GM21526 (cell line): ENCODE data around the gene GRK3.

Source experiments
- ATAC-seq: cut with Tn5 transposase; IDR thresholded peaks from one replicate; pipeline ENCODE4 v1.9.1; 2021; ENCODE audit warnings: moderate library complexity; ENCODE audit not compliant: unreplicated experiment, low FRiP score

Gene GRK3

GRCh38 chr22:25655371-25655935, 91.0 kb downstream of the GRK3 start:
- ATAC-seq, result no peak

GRCh38 chr22:25656724-25657123, 92.2 kb downstream of the GRK3 start:
- peak; percentile 89 for ATAC-seq

DNA sequence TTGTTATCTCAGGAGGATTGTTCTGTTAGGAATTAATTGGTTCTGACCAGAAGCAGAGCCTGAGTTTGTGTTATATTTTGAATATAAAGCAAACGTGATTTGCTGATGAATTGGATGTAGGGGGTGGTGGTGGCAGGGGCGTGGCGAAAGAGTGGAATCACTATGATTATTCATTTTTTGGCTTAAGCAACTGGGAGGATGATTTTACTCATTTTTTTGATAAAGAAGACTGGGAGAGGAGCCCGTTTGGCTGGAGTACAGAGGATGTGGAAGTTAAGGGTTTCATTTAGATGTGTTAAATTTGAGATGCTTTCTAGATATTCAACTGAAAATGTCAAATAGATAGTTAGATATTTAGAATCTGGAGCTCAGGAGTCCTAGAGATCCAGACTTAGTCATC, 94.2 kb downstream of the GRK3 start:
- ATAC-seq, result no peak

GRCh38 chr22:25659413-25659812, 94.9 kb downstream of the GRK3 start:
- no peak for ATAC-seq

GRCh38 chr22:25660336-25660735, 95.9 kb downstream of the GRK3 start:
- no peak for ATAC-seq

GRCh38 chr22:25661073-25661472, 96.6 kb downstream of the GRK3 start:
- no peak for ATAC-seq

DNA sequence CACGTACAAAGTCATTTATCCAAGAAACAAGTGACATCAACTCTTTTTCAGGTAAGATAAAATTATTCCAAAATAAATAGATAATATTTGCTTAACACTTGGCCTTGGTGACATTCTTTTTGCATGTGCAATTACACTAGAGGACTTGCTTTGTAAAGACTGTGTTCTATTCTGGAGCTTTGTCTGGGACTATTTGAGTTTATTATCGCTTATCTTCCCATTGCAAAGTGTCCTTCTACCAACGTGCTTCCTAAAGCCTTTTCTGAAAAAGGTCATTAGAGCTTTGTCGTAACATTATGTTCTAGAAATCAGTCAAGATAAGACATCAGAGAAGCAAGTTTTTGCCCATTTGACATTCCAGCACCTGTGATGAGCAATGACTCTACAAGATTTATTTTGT, 99.2 kb downstream of the GRK3 start:
- ATAC-seq, result no peak

DNA sequence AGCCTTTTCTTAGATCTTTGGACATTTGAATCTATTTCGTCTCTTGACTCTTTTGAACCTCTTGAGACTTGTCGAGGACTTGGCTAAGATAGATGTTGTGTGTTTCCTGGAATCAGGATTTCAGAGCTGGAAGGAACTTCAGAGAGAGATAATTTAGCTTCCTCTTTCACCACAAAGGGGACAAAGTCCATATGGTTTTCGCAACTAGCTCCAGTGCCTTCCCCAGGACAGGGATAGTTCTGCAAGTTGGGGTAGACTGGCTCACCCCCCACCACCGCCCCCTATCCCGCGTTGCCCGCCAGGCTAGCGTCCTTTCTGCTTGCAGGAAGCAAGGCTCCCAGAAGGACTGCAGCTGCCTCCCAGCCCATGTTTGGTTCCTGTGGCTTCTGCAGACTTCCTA, 101.8 kb downstream of the GRK3 start:
- ATAC-seq, result no peak

DNA sequence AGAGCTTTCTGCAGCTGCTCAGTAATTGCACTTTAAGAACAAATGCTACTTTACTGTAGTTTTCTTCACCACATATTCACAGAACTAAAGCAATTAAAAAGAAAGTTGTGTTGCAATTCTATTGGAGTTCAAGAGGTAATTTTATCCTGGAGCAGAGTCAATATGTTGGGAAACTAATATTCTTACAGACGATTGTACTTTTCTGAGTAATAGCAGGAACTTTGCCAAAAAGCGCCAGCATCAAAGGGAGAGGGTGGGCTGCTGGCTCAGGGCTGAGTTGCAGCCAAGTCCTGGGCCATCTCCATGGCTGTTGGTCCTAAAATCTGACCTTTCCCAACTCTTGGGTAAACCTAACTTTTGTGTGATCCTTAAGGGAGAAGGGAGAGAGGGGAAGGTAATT, 104.0 kb downstream of the GRK3 start:
- ATAC-seq, result no peak

DNA sequence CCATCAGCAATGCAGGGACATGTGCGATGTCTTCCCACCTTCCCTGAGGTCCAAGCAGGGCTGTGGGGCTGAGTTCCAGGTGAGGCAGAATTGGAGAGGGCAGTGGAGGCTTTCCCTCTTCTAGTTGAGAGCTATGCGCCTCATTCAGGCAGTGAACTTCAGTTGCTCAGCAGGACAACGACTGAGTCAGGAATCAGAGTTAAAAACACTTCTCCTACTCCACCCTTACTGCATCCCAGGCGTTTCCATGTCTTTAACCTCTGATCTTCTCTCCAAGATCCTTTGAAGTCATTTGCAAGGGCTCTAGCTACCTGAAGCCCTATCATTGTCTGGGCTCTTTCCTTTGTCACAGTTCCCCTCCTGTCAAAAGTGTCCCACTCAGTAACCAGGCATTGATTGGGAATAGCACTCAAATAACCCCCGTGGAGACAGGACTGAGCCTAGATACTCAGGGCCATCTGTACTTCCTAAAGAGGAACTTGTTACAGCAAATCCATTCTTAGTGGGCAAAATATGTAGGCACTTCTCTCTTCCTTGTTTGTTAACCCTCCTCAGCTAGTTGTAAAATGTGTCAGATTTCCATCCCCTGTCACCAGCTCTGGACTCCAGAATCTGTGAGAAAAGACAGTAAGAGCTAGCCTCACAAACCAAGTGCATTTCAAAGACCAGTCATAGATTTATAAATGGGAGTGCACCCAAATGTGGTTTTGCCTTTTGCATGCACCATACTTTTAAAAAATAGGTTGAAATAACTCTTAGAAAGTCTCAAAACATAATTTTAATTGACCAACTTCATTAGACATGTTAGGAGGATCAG, 105.0 kb downstream of the GRK3 start:
- no peak for ATAC-seq

DNA sequence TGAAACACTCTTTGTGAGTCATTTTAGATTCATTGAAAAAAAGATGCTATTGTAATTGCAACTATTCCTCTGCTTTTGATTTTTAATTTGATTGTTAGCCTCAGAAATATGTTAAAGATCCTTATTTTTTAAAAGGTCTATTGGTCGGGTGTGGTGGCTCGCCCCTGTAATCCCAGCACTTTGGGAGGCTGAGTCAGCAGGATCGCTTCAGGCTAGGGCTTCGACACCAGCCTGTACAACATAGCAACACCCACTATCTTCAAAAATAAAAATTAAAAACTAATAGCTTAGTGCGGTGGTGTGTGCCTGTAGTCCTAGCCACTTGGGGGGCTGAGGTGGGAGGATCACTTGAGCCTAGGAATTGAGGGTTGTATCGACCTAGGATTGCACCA, 105.6 kb downstream of the GRK3 start:
- ATAC-seq, result no peak

DNA sequence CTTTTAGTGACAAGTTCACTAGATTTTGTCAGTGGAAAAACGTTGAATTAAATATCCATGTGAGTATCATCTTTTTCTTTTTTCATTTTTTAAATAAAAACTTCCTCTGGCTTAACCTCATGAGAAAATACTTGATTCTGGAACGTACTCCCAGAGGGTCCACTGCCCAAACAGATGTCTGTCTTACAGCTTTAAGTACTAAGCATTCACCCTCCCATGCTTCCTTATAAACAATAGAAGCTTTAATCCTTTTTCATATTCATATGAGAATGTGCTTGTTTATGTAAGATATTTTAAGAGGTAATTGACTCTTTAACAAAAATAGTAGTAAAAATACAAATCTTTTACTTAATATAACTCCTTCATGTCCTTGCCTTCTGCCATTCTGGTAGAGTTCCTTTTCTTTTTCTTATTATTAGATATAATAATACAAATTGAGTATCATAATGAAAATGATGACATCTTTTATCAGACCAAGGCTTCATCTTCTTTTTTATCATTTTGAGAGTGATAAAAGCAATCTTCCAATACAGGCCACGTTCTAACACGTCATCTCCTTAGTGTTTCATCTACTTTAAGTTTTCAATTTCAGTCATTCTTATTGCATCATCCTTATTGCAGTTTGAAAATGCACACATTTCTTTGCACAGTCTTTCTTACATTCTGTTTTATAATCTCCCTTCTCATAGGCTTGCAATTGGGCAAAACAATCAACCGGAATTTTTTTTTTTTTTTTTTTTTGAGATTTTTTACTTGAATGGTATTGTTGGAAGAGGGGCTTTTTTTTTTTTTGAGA, 108.0 kb downstream of the GRK3 start:
- no peak for ATAC-seq

GRCh38 chr22:25673713-25674112, 109.2 kb downstream of the GRK3 start:
- ATAC-seq, result no peak

- ATAC-seq, result no peak
Measured at GRCh38 chr22:25677631-25678030, 113.2 kb downstream of the GRK3 start.

DNA sequence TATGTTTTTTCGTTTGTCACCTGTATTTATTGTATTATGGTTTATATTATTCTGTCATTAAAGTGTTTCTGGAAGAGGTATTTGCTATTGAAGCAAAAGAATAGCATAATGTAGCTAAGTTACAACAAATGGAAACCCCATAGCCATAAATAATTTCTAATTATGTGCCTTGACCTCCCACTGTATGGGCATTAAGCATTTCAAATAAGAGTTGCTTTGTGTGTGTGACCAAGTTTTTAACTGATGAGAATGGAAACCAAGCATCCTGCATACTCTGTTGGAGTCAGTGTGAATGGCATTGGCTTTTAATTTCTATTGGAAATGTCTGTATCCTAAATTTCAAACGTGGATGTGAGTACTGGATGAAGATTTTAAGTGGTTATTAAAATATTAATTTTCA, 115.6 kb downstream of the GRK3 start:
- ATAC-seq, result no peak

DNA sequence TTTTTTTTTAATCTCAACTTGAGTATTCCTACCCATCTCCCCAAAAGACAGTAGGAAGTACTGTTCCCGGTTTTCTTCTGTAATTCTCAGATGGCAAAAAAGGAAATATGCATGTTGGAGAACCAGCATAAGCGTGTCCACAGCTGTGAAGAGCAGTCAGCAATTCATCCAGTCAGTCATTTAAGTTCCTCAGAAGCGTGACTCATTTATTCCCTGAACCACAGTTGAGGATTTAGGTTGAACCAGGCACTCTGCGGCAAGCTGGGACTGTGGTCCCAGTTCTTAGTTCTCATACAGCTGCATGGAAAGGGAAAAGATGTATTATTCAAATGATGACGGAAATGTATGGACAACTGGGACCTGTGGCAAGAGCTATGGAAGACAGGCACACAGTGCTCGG, 116.5 kb downstream of the GRK3 start:
- no peak for ATAC-seq

- no peak for ATAC-seq
Measured at GRCh38 chr22:25682109-25682508, 117.6 kb downstream of the GRK3 start.

GRCh38 chr22:25688627-25689026, 124.2 kb downstream of the GRK3 start:
- ATAC-seq, result no peak

DNA sequence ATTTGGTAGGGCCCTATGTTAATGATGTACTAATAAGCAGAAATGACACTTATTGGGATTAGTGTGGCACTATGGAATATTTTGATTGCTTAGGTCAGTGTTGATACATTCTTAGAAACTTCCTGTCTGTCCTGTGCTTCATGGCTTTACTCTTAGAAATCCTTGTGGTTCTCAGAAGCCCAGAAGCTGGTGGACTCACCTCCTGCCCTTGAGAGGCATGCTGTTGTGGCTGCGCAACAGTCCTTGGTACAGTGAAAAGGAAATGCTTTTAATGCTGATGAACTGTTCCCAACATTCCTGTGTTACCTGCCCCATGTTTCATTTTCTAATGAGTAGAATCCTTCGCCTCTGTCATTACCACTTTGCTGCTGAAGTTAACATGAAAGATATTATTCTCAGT, 125.2 kb downstream of the GRK3 start:
- no peak for ATAC-seq

DNA sequence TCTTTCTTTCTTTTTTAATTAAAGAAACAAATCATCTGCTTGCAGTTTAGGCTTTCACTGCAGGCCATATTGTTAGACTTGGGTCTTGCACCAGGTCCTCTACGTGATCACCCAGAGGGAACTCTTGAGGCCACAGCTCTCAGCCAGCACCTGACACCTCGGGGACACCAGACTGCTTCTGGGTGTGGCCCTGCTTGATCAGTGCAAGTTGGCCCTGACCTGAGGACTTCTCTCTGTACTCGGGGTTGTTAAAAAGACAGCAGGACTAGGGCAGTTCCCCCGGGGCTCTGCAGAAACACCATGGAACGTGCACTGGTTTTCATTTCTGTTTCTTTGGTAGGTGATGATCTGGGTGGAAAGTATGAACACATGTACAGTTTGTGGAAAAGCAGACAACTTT, 126.3 kb downstream of the GRK3 start:
- no peak for ATAC-seq

DNA sequence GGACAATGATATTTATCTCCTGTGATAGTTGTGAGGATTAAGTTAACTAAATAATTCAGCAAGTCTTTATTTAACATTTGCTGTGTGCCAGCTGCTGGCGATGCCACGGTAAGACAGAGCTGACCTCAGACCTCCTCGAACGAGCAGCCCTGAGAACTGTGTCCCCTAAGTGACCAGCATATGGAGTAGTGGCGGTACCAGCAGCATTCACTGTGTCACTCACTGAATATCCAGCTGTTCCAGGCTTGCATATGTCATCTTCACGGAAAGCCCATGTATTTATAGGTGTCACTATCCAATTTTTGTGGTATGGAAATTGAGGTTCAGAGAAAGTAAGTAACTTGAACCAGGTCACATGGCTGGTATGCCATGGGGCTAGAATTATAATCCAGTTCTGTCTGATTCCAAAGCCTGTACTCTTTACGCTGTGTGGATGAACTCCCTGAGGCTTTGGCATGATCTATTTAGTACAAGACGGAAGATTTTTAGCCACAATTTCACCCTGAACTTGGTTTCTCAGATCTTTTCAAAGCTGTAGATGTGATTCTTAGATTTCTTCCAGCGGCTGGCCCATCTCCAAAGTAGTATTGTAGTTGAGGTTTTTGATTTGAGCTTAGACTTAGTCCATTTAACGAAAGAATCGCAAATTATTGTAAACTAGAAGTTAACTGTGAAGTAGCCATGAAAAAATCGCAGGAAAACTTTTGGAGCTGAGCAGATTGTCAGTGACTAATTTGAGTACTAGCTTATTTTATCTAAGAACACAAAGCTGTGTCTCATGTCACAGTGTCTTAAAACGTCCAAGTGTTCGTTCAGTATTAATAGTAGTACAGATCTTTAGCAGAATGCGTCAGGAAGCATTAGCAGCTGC, 128.2 kb downstream of the GRK3 start:
- no peak for ATAC-seq
